ENCODE results near the gene EVPL.

DNA sequence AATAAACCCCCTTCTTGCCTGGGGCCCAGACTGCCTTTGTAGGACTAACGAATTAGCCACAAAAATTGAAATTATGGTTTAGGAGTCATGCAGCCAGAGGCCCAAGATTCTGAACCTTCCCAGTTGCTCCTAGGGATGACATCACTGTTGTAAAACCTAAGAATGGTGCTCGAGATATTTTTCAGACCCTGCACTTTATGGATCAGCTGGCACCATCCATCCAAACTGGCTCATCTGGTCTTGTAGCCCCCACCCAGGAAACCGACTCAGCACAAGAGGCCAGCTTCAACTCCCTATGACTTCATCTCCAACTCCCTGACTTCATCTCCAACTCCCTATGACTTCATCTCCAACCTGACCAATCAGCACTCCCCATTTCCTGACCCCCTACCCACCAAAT is 10.9 kb upstream of the EVPL start:
- TF ChIP-seq POLR2AphosphoS5 (IDR thresholded peaks at IDR 0.05; ENCODE audit: low read depth, low read length) (no peak), TAF1 (IDR thresholded peaks at IDR 0.05; ENCODE audit: borderline replicate concordance, insufficient read depth, low read length) (no peak), SIN3A (IDR thresholded peaks at IDR 0.05; ENCODE audit: borderline replicate concordance, insufficient read depth, low read length) (no peak)
- TF ChIP-seq, protein P1, sequence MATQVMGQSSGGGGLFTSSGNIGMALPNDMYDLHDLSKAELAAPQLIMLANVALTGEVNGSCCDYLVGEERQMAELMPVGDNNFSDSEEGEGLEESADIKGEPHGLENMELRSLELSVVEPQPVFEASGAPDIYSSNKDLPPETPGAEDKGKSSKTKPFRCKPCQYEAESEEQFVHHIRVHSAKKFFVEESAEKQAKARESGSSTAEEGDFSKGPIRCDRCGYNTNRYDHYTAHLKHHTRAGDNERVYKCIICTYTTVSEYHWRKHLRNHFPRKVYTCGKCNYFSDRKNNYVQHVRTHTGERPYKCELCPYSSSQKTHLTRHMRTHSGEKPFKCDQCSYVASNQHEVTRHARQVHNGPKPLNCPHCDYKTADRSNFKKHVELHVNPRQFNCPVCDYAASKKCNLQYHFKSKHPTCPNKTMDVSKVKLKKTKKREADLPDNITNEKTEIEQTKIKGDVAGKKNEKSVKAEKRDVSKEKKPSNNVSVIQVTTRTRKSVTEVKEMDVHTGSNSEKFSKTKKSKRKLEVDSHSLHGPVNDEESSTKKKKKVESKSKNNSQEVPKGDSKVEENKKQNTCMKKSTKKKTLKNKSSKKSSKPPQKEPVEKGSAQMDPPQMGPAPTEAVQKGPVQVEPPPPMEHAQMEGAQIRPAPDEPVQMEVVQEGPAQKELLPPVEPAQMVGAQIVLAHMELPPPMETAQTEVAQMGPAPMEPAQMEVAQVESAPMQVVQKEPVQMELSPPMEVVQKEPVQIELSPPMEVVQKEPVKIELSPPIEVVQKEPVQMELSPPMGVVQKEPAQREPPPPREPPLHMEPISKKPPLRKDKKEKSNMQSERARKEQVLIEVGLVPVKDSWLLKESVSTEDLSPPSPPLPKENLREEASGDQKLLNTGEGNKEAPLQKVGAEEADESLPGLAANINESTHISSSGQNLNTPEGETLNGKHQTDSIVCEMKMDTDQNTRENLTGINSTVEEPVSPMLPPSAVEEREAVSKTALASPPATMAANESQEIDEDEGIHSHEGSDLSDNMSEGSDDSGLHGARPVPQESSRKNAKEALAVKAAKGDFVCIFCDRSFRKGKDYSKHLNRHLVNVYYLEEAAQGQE (IDR thresholded peaks at IDR 0.05; ENCODE audit: insufficient read depth in 1 of 2, low read depth in 2 of 2, low read length in 2 of 2) = no peak
